Keratinocyte (primary cell): ENCODE results near the gene ENKUR.

Source experiments
- EZH2 ChIP-seq: IDR thresholded peaks from one replicate; pipeline ENCODE4 v1.6.1; 2012; ENCODE audit warnings: inconsistent platforms, mild to moderate bottlenecking, low read length, moderate library complexity
- TF ChIP-seq, protein P1 (sequence below), 3 experiments: IDR thresholded peaks in 1 of 3; conservative IDR thresholded peaks in 1 of 3; optimal IDR thresholded peaks in 1 of 3; 2 replicates in 2 of 3; 3 replicates in 1 of 3; pipeline versions ENCODE3 to v1.5.1; 2011; ENCODE audit warnings: low read length in 3 of 3, mild to moderate bottlenecking in 3 of 3, moderate library complexity in 2 of 3, control low read depth in 1 of 3, inconsistent platforms in 1 of 3; ENCODE audit not compliant: insufficient read depth in 2 of 3; ENCODE audit errors: extremely low read depth in 1 of 3

DNA sequence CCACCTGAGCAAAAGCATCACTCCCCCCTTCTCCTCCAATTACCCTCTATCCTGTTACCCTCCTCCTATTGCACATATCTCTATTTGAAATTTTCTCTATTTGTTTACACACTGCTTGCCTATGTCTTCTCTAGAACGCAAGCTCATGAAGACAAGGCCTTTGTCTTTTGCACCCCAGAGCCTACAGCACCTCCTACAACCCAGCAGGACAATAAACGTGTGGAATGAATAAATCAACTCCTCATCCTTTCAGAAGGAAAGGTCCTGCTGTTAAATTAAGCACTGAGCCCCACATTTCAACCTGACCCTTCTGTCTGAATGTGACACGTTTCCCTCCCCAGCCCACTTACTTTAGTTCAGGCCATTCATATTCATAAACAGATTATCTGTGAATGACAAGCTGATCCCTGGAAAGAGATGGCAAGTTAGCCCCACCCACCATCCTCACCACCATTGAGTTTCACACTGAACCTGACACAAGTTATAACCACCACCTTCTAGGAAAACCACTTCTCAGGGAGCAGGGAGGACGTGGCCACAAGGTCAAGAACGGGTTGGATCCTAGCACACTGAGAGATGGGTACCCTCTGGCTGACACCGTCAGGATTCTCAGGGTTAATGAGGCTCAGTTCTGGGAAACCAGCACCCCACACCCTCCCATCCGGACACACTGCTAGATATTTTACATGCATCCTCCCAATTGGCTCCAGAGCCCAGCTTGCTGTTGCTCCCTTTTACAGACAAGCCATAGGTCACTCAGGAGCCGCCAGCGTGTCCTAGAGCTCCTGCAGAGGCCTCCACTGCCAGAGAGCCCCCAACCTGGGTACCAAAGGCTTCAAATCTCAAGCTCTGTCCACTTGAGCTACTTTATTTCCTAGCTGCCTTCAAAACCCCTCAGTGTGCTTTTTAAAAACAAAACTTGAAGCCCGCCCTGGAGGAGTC, 64.5 kb downstream of the ENKUR start:
- no peak for TF ChIP-seq EZH2
- TF ChIP-seq, protein P1, sequence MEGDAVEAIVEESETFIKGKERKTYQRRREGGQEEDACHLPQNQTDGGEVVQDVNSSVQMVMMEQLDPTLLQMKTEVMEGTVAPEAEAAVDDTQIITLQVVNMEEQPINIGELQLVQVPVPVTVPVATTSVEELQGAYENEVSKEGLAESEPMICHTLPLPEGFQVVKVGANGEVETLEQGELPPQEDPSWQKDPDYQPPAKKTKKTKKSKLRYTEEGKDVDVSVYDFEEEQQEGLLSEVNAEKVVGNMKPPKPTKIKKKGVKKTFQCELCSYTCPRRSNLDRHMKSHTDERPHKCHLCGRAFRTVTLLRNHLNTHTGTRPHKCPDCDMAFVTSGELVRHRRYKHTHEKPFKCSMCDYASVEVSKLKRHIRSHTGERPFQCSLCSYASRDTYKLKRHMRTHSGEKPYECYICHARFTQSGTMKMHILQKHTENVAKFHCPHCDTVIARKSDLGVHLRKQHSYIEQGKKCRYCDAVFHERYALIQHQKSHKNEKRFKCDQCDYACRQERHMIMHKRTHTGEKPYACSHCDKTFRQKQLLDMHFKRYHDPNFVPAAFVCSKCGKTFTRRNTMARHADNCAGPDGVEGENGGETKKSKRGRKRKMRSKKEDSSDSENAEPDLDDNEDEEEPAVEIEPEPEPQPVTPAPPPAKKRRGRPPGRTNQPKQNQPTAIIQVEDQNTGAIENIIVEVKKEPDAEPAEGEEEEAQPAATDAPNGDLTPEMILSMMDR (optimal IDR thresholded peaks at IDR 0.05 in 1 of 3, IDR thresholded peaks at IDR 0.05 in 1 of 3, conservative IDR thresholded peaks at IDR 0.05 in 1 of 3; ENCODE audit: extremely low read depth in 1 of 3, insufficient read depth in 2 of 3, low read length in 3 of 3): no peak
